Measurements from ENCODE around the gene RTL10.

RTL10 gene

GRCh38 chr22:19875531-19876313 is 21.0 kb upstream of the RTL10 start:
- no peak for FAIRE-seq

- FAIRE-seq, result no peak
These were observed 20.4 kb upstream of the RTL10 start for GRCh38 chr22:19875061-19875530.

GRCh38 chr22:19874307-19875060 is 19.8 kb upstream of the RTL10 start:
- FAIRE-seq, result no peak

GRCh38 chr22:19873960-19874306 is 19.3 kb upstream of the RTL10 start:
- no peak for FAIRE-seq

GRCh38 chr22:19873138-19873959 is 18.7 kb upstream of the RTL10 start:
- no peak for FAIRE-seq

GRCh38 chr22:19872779-19873137 is 18.1 kb upstream of the RTL10 start:
- no peak for FAIRE-seq

- FAIRE-seq, result no peak
These were observed 17.4 kb upstream of the RTL10 start for GRCh38 chr22:19871845-19872778.

- no peak for FAIRE-seq
These were observed 16.6 kb upstream of the RTL10 start for GRCh38 chr22:19871023-19871844.

- no peak for FAIRE-seq
These were observed 15.7 kb upstream of the RTL10 start for GRCh38 chr22:19870153-19871022.

GRCh38 chr22:19869497-19870152 is 15.0 kb upstream of the RTL10 start:
- FAIRE-seq, result no peak

- no peak for FAIRE-seq
These were observed 14.2 kb upstream of the RTL10 start for GRCh38 chr22:19868773-19869471.

- no peak for FAIRE-seq
These were observed 13.7 kb upstream of the RTL10 start for GRCh38 chr22:19868333-19868732.

- no peak for FAIRE-seq
These were observed 12.9 kb upstream of the RTL10 start for GRCh38 chr22:19867617-19868016.

GRCh38 chr22:19866665-19867009 is 12.0 kb upstream of the RTL10 start:
- FAIRE-seq, result peak; percentile 9

- no peak for FAIRE-seq
These were observed 10.6 kb upstream of the RTL10 start for GRCh38 chr22:19865141-19865829.

- FAIRE-seq, result no peak
These were observed 9.9 kb upstream of the RTL10 start for GRCh38 chr22:19864538-19865106.

- FAIRE-seq, result no peak
These were observed 8.9 kb upstream of the RTL10 start for GRCh38 chr22:19863571-19863970.

GRCh38 chr22:19862619-19863246 is 8.1 kb upstream of the RTL10 start:
- no peak for FAIRE-seq
